Bronchial epithelial cell (primary cell): ENCODE data around the gene YIPF2. TPM values are rescaled to one million over a fixed set of nuclear protein-coding genes. Genes with fewer than 3 reads are reported as not detected.

ENCODE experiments used
- DNase-seq: peaks from one replicate; pipeline ENCODE4 v3.0.0-alpha.2; 2010; ENCODE audit warnings: low read depth
- FAIRE-seq: peaks from 2 replicates; lab custom pipeline; 2011; peaks lifted over from hg19 to GRCh38; lab: Jason Lieb, UNC
- H3K27me3 ChIP-seq: 2 replicates; pipeline ENCODE4 v1.5.1; 2011; ENCODE audit warnings: low read length; ENCODE audit not compliant: control insufficient read depth, insufficient read depth
- H3K36me3 ChIP-seq: 2 replicates; pipeline ENCODE4 v1.5.1; 2011; ENCODE audit warnings: low read length; ENCODE audit not compliant: control insufficient read depth, insufficient read depth
- H3K4me3 ChIP-seq: 2 replicates; pipeline ENCODE4 v1.5.1; 2011; ENCODE audit warnings: mild to moderate bottlenecking, low read depth, low read length, control low read depth
- CTCF ChIP-seq: IDR thresholded peaks from 2 replicates; pipeline ENCODE4 v1.5.1; 2011; ENCODE audit warnings: mild to moderate bottlenecking, moderate library complexity, low read length, control low read depth, inconsistent platforms; ENCODE audit not compliant: insufficient read depth, severe bottlenecking
- total RNA-seq: library from RNA; depleted of rRNA; stranded (reverse); fragments of >200 nt; gene quantifications from 2 replicates; pipeline ENCODE4 v1.2.1, GENCODE V29; 2014

The YIPF2 gene
- total RNA-seq, 1 donor from 2014 or later, result 144 TPM

- DNase-seq (no peak), FAIRE-seq (no peak)
- no peak overlapping the region for H3K4me3 ChIP-seq
- no peaks in the 10 kb centered on the region for H3K27me3 ChIP-seq
- no peak for TF ChIP-seq CTCF
- H3K36me3 ChIP-seq, result peaks cover 28% of the 10 kb centered on the region
These were observed 7.1 kb downstream of the YIPF2 start for GRCh38 chr19:10921199-10921909.

GRCh38 chr19:10920781-10921180 is 7.7 kb downstream of the YIPF2 start:
- H3K36me3 ChIP-seq, result peaks cover 30% of the 10 kb centered on the region
- no peak for FAIRE-seq
- TF ChIP-seq CTCF, result no peak

GRCh38 chr19:10920288-10920655 is 8.2 kb downstream of the YIPF2 start:
- no peak overlapping the region for H3K4me3 ChIP-seq
- H3K27me3 ChIP-seq, result no peaks in the 10 kb centered on the region
- FAIRE-seq, result no peak
- H3K36me3 ChIP-seq, result peaks cover 27% of the 10 kb centered on the region
- TF ChIP-seq CTCF, result no peak
- DNase-seq, result no peak

More at GRCh38 chr19:10920781-10921180, 7.7 kb downstream of the YIPF2 start:
- H3K27me3 ChIP-seq, result no peaks in the 10 kb centered on the region
- DNase-seq, result no peak
- no peak overlapping the region for H3K4me3 ChIP-seq

- DNase-seq (no peak), FAIRE-seq (no peak)
- Histone ChIP-seq H3K36me3 (peaks cover 30% of the 10 kb centered on the region), H3K27me3 (no peaks in the 10 kb centered on the region), H3K4me3 (no peak overlapping the region)
- TF ChIP-seq CTCF, result no peak
These were observed 8.8 kb downstream of the YIPF2 start for GRCh38 chr19:10919352-10920287.

- Histone ChIP-seq H3K36me3 (peaks cover 28% of the 10 kb centered on the region), H3K4me3 (no peak overlapping the region), H3K27me3 (no peaks in the 10 kb centered on the region)
- no peak for TF ChIP-seq CTCF
- no peak for DNase-seq
- FAIRE-seq, result no peak
These were observed 10.1 kb downstream of the YIPF2 start for GRCh38 chr19:10918359-10918758.
